UCSD-AML1 (cell line): Measurements from ENCODE around the gene DCTN2.
A peak's percentile ranks its signal among the peaks of the same experiment; 100 is the strongest.

Experiments
- DNase-seq: peaks from one replicate; lab custom pipeline; 2025; ENCODE audit not compliant: unreplicated experiment; lab: John Stamatoyannopoulos, UW

DCTN2 gene

GRCh38 chr12:57491393-57492280, 55.4 kb downstream of the DCTN2 start:
- DNase-seq = no peak

GRCh38 chr12:57490126-57490525, 56.9 kb downstream of the DCTN2 start:
- no peak for DNase-seq

GRCh38 chr12:57489157-57489641, 57.8 kb downstream of the DCTN2 start:
- no peak for DNase-seq

GRCh38 chr12:57488402-57489156, 58.4 kb downstream of the DCTN2 start:
- no peak for DNase-seq

- peak; percentile 92 for DNase-seq
These were observed 59.2 kb downstream of the DCTN2 start, which contains the start of gene MARS1 for GRCh38 chr12:57487597-57488401. Gene MARS1 (plus strand): TSS chr12:57488068. CDS start chr12:57488091, 23 bp downstream.

- DNase-seq = no peak
These were observed 59.9 kb downstream of the DCTN2 start for GRCh38 chr12:57487055-57487596.

- DNase-seq = no peak
These were observed 61.3 kb downstream of the DCTN2 start for GRCh38 chr12:57485695-57486094.

GRCh38 chr12:57483466-57483865, 63.5 kb downstream of the DCTN2 start:
- DNase-seq = no peak

- DNase-seq = no peak
These were observed 65.3 kb downstream of the DCTN2 start for GRCh38 chr12:57481671-57482070.
